VCaP (cell line): Measurements from ENCODE around the gene MAPK7.

Experiments
- H3K27ac ChIP-seq: fragments of 450-650 bp; 2 replicates; pipeline ENCODE4 v1.5.1; 2017
- TF ChIP-seq, protein P1 (sequence below): fragments of 450-650 bp; conservative IDR thresholded peaks from 2 replicates; pipeline ENCODE4 v1.5.1; 2017; ENCODE audit warnings: mild to moderate bottlenecking, moderate library complexity

MAPK7 gene

GRCh38 chr17:19408346-19408710 lies 30.0 kb downstream of the MAPK7 start:
- TF ChIP-seq, protein P1, sequence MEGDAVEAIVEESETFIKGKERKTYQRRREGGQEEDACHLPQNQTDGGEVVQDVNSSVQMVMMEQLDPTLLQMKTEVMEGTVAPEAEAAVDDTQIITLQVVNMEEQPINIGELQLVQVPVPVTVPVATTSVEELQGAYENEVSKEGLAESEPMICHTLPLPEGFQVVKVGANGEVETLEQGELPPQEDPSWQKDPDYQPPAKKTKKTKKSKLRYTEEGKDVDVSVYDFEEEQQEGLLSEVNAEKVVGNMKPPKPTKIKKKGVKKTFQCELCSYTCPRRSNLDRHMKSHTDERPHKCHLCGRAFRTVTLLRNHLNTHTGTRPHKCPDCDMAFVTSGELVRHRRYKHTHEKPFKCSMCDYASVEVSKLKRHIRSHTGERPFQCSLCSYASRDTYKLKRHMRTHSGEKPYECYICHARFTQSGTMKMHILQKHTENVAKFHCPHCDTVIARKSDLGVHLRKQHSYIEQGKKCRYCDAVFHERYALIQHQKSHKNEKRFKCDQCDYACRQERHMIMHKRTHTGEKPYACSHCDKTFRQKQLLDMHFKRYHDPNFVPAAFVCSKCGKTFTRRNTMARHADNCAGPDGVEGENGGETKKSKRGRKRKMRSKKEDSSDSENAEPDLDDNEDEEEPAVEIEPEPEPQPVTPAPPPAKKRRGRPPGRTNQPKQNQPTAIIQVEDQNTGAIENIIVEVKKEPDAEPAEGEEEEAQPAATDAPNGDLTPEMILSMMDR = no peak
- no peak overlapping the region for H3K27ac ChIP-seq

DNA sequence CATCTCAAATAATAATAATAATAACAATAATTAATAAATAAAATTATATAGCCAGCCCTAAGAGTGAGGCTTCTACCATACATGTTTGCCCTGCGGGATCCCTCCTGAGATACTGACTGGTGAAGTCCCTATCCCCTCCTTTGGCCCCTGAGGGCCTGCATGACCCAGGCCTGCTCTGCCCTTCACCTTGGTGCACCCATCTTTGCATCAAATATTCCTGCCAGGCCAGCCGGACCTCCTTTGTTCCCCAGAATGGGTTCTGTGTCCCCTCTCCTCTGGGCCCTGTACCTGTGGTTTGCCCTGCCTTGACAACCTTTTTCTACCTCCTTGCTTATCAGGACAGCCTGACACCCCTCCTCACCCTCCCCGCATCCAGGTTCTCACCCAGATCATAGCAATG lies 30.8 kb downstream of the MAPK7 start:
- TF ChIP-seq, protein P1 = no peak
- H3K27ac ChIP-seq = no peak overlapping the region

GRCh38 chr17:19409509-19409908 lies 31.2 kb downstream of the MAPK7 start:
- TF ChIP-seq, protein P1 = no peak
- H3K27ac ChIP-seq = no peak overlapping the region

DNA sequence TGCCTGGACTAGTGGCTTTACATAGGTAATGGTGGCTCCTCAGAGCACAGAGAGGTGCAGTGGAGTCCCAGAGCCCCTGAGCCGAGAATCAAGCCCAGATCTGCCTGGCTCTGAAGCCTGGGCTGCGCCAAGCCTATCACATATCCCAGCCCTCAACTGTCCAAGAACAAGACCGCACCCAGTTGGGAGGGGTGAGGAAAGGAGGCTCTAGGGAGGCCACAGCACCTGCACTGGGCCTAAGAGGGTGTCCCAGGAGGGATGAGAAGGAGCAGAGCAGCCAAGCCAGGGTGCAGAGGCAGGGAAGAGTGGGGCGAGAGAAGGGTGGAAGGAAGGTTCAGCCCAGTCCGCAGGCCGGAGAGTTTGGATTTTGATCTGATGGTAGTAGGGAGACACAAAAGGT lies 31.8 kb downstream of the MAPK7 start:
- TF ChIP-seq, protein P1 = no peak
- H3K27ac ChIP-seq = no peak overlapping the region

DNA sequence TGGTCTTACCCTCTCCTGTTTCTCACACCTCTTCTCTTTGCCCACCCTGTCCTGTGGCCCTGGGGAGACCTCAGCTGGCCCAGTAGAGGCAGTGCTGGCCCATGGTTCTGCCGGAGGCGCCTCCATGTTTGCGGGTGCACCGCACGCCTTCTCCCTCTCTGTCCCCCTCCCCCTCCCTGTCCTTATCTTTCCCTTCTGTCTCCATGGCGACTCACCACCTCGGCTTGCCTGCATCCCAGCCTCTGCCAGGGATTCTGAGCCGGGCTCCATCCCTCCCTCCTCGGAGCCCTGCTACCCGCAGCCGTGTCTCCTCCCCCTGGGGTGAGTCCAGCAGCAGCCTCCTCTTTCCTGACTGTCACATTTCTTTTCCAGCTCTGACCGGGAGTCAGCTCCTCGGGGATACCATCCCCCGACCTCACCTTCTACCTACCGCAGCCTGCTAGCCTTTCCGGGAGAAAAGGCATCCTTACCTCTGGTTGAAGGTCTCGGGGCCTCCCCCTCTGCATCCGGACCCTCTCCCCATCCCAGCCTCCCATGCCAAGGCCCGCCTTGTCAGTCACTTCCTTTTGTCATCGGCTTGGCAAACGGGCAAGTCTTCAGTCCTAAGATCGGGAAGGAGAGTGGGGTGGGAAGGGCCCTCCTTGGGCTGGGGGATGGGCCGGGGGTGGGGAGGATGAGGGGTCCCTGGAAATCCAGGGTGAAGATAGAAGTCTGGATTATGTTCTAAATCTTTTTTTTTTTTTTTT lies 32.8 kb downstream of the MAPK7 start, which contains the start of gene RNF112:
Gene RNF112, plus strand, starts transcription at position 358 of the 746 bp plus-strand sequence. Its CDS starts 177 bp downstream, at position 535.
- H3K27ac ChIP-seq = no peak within 1 kb of the TSS

DNA sequence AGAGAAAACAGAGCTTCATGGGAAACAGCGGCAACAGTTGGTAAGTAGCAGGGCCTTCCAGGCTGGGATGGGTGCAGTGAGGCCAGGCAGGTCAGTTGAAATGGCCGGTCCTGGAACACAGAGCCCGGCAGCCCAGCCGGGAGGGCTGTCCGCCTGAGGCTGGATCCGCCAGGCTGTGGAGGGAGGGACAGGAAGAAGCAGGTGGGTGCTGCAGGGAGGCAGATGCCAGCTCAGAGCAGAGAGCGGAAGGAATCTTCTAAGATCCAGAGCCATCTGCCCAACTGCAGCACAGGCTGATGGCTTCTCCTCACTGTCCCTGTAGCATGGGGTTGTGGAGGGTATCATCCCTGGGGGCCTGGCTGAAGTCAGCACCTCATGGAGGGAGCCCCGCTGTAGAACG lies 33.3 kb downstream of the MAPK7 start:
- TF ChIP-seq, protein P1 = no peak
- no peak overlapping the region for H3K27ac ChIP-seq

More for the DNA sequence above, 32.8 kb downstream of the MAPK7 start, which contains the start of gene RNF112:
- TF ChIP-seq, protein P1 = no peak

DNA sequence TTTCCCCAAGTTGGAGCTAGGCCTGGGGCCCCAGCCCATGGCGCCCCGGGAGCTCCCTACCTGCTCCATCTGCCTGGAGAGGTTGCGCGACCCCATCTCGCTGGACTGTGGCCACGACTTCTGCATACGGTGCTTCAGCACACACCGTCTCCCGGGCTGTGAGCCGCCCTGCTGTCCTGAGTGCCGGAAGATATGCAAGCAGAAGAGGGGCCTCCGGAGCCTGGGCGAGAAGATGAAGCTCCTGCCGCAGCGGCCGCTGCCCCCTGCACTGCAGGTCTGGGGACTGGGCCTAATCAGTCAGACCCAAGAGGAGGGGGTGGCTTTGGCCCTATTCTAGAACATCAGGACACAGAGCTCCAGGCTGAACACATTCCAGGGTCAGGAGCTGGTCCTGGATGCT lies 34.2 kb downstream of the MAPK7 start:
- TF ChIP-seq, protein P1 = no peak
- H3K27ac ChIP-seq = no peak overlapping the region
